ENCODE results near the gene C17orf67.
"Not testable (repeated sequence)": the region's sequence is repeated elsewhere in the genome, so short reads cannot be mapped to it uniquely, and the experiment has no call there.

Gene C17orf67

DNA sequence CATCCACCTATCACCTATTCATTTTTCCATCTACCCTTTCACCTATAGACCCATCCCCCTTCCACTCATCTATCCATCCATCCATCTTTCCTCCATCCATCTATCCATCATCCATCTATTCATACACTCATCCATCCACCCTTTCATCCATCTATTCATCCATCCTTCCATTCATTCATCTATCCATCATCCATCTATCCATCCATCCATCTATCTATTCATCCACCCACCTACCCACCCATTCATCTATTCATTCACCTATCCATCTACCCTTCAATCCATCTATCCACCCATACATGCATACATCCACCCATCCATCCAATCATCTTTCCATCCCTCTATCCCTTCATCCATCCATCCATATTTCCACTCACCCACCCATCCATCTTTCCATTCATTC lies 63.3 kb downstream of the C17orf67 start:
- DNase-seq, result no peak

DNA sequence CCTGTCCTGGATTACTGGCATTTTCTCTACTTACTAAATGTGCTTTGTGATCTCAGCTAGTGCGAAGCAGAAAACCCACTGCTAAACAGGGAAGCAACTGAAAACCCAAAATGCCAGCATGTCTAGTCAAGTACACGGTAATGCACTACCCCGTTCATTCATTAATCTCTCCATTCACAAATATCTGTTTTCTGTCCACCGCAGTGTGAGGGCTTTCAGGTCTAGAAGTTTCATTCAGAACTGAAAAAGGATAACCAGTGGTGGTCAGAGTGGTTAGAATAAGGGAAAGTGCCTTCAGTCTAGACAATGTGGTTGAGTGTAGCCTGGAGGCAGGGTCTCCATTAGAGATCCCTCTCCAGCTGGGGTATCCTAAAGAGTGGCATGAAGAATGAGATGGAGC lies 68.3 kb downstream of the C17orf67 start:
- DNase-seq, result no peak

DNA sequence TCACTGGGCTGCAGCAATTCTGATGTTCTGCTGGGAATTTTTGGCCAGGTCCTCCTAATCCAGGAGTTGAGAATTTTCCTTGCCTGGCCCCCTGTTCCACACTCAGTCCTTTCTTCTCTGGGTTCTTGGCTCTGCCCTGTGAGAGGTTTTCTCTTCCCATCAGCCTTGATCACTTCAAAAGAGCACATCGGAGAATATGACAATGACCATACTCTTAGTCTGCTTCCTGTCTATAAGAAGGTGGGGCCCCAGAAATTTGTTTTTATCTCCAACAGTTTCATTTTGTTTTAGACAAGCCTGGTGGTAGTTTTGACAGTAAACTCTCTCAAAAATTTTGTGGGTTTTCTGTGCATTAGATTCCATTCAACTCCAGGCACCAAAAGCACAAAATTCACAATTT lies 70.7 kb downstream of the C17orf67 start:
- no peak for DNase-seq

DNA sequence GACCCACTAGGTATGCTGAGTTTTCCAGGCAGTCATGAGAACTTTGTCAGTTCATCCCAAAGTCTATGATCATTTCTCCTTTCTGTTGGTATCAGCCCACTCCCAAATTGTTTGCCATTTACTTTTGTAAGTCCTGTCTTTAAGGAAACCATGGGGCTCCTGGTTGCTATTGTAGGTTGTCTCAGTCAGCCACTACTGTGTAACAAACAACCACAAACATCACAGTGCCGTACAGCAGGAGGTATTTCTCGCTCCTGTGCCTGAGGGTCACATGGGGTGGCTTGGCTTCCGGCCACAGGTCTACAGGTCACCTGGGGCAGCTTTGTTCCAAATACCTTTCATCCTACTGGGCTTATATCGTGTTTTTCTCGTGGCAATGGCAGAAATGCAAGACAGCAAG lies 71.6 kb downstream of the C17orf67 start:
- no peak for DNase-seq

DNA sequence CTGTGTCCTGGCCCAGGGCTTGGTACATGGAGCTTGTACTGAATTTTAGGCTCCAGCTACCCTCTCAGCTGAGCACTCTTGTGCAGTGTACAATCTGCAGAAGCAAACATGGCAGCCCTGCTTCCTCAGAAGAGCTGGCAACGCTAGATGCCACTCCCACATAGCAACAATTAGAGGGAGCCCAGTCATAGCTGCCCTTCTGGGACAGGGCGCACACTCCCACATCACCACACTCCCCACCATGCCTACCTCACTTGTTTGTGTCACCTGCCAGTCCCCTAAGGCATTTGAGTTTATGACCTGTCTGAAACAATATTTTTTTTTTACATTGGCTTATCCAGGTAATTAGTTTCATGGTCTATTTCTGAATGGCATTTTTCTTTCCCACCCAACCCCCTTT lies 72.3 kb downstream of the C17orf67 start:
- no peak for DNase-seq

DNA sequence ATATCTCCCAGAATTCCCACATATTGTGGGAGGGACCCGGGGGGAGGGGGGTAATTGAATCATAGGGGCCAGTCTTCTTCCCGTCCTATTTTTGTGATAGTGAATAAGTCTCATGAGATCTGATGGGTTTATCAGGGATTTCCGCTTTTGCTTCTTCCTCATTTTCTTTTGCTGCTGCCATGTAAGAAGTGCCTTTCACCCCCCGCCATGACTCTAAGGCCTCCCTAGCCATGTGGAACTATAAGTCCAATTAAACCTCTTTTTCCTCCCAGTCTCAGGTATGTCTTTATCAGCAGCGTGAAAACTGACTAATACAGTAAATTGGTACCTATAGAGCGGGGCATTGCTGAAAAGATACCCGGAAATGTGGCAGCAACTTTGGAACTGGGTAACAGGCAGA lies 76.1 kb downstream of the C17orf67 start:
- DNase-seq, result not testable (repeated sequence)

DNA sequence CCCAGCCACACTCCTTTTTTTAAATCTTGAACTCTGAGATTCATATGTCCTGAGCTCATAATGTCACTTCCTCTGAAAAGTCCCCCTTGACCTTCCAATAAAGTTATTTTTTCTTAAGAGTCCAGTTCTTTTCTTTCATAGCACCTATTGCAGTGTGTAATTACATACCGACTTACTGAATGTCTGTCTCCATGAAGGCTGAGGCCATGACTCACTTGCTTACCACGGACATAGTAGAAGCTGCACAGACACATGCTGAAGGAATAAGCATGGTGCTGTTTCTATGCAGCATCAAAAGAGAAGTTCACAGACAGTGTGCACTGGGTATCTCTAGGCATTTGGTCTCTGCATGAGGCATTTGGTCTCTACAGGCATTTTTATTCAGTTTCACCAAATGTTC lies 77.2 kb downstream of the C17orf67 start:
- DNase-seq, result no peak

DNA sequence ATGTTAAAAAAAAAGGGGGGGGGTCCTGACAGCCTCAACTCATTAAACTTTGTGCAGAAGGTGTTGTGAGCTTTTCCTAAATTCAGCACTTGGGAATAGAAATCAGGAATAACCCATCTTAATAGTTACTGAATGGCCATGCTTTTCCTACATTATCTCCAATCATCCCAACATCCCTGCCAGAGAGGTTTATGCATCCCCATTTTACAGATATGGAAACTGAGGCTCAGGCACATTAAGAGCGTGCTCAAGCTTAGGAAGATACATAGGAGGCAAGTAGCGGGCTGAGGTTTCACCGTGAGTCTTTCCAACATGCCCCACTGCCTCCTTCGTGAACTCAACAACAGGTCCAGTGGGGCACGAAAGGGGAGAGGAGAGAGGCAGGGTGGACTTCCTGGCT lies 78.4 kb downstream of the C17orf67 start:
- no peak for DNase-seq

DNA sequence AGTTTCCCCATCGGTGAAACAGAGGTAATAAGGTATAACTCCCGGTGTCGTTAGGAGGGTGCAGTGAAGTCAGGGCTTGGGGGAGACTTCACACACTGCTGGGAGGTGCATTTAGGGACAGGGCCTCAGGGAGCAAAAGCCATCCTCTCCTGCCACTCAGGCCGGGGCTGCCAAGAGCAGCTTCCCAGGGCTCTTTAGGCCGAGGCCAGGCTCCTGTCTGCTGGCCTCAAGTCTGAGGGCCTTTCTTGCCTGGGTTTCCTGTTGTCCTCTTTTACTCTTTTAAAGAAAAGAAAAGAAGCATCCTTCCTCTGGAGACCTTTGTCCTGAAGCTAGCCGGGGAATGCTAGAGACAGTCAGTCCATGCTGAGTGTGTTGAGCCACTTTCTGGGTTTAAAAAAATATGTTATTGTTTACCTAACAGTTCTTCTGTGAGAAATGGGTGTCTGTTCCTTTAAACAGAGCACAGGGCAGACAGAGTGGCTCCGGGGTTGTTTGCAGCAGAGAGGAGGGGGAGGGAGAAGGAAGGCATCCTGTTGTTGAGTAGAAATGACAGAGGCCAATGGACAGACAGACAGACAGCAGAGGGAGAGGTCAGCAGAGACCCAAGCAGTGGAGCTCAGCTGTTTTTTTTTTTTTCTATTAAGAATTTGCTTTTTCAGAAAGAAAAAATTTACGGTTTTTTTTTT lies 79.1 kb downstream of the C17orf67 start:
- no peak for DNase-seq

DNA sequence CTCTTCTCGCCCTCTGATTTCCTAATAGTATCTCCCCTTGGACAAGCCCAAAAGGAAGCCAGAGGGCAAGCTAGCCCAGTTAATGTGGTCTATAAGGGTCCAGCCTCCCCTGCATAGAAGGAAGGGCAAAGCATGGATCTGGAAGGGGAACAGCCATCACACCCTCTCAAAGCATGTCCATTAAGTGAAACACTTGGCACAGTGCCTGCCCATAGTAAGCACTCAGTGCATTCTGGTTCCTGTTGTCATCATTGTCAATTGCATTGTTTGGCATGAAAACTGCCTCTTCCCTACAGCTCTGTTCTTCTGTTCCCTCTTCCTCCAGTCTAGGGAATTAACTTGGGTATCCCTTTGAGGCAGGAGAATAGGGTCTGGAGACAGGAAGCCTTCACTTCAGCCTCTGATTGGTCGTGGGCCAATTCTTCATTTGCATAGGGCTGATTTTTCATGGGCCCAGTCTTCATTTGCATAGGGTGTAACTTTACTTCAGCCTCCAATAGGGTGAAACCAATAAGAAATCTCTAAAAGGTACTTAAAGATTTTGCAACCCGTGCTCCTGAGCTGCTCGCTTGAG lies 81.4 kb downstream of the C17orf67 start:
- DNase-seq, result no peak

DNA sequence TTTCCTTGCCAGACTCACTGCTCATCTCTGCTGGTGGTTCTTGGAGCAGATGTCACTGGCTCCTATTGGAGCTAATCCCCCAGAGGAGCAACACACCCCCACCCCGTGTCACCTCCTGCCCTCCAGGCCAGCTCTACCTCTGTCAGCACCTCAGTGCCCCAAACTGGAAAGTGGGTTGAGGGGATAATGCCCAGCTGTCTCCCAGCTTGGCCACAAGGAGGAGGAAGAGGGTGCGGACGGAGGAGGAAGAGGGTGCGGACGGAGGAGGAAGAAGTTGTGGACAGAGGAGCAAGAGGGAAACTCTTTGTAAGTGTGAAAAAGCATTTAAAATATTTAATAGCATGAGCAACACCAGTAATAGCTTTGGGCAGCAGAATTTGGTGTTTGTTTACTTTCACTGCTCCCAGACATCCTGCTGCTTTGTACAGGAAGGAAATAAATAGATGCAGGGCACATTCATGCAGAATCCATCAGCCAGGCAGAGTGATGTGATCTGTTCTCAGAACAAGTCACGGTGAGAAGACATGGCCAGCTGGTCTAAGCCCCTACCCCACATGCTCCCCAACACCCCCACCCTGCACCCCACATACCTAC lies 82.5 kb downstream of the C17orf67 start:
- no peak for DNase-seq

DNA sequence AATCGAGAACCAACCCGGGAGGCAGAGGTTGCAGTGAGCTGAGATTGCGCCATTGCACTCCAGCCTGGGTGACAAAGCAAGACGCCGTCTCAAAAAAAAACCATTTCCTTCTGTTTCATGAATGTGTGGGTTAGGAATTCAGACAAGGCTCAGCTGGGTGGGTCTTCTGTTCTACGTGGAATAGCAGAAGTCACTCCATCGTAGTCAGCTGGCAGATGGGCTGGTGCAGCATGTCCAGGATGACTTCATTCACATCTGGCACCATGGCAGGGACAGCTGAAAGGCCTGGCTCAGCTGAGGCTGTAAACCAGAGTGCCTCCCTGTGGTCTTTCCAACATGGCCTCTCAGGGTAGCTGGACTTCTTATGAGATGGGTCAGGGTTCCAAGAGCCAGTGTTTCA lies 89.0 kb downstream of the C17orf67 start:
- DNase-seq, result no peak

DNA sequence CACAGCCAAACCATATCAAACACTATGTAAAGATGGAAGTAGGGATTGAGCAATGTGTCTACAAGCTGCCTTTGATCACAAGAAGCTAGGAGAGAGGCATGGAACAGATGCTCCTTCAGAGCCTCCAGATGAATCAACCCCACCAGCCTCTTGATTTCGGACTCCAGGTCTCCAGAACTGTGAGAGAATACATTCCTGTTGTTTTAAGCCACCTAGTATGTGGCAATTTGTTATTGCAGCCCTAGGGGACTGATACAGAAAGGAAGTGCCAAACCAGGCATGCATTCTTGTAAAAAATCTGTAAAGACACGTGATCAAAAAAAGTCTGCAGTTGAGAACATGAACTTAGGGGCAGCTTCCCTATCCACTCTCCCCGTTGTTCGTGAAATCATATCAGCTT lies 91.1 kb downstream of the C17orf67 start:
- DNase-seq, result no peak
